ENCODE data around the gene CCND2. TPM values are rescaled to one million over a fixed set of nuclear protein-coding genes. Genes with fewer than 3 reads are reported as not detected.

CCND2 gene
- total RNA-seq, 4 donors from 2014 or later, result 46.4 to 88.8 (median 55.5) TPM

- no peaks in the 10 kb centered on the region for H3K9me3 ChIP-seq
- DNase-seq (ENCODE audit: low spot score in 2 of 2), result no peak
- H3K27me3 ChIP-seq, result no peaks in the 10 kb centered on the region
- peaks cover 5% of the 10 kb centered on the region for H3K36me3 ChIP-seq
- no peak overlapping the region for H3K4me3 ChIP-seq
- WGBS, result 60% methylated on average over 7 of the region's 14 CpGs
- TF ChIP-seq EP300 (IDR thresholded peaks at IDR 0.05), result no peak
- TF ChIP-seq POLR2AphosphoS5 (IDR thresholded peaks at IDR 0.05), result no peak
- no peak for TF ChIP-seq POLR2A (IDR thresholded peaks at IDR 0.05)
- no peak for TF ChIP-seq CTCF (IDR thresholded peaks at IDR 0.05)
- H3K27ac ChIP-seq, result no peak overlapping the region
- peaks cover 12% of the 10 kb centered on the region for H3K4me1 ChIP-seq
Measured at GRCh38 chr12:4308334-4308950, 34.9 kb downstream of the CCND2 start.

GRCh38 chr12:4311776-4312175, 38.2 kb downstream of the CCND2 start:
- 77% methylated on average over 5 of the region's 5 CpGs for WGBS
- Histone ChIP-seq H3K27me3 (no peaks in the 10 kb centered on the region), H3K36me3 (no peaks in the 10 kb centered on the region), H3K27ac (no peak overlapping the region), H3K9me3 (no peaks in the 10 kb centered on the region), H3K4me1 (peaks cover 12% of the 10 kb centered on the region), H3K4me3 (no peak overlapping the region)
- DNase-seq (ENCODE audit: low spot score in 2 of 2), result no peak
- TF ChIP-seq POLR2AphosphoS5 (IDR thresholded peaks at IDR 0.05) (no peak), EP300 (IDR thresholded peaks at IDR 0.05) (no peak), CTCF (IDR thresholded peaks at IDR 0.05) (no peak), POLR2A (IDR thresholded peaks at IDR 0.05) (no peak)

GRCh38 chr12:4312251-4312650, 38.7 kb downstream of the CCND2 start:
- Histone ChIP-seq H3K4me3 (no peak overlapping the region), H3K27ac (no peak overlapping the region), H3K27me3 (no peaks in the 10 kb centered on the region), H3K9me3 (no peaks in the 10 kb centered on the region), H3K36me3 (no peaks in the 10 kb centered on the region), H3K4me1 (peaks cover 12% of the 10 kb centered on the region)
- WGBS, result 70% methylated on average over 2 of the region's 2 CpGs
- no peak for DNase-seq (ENCODE audit: low spot score in 2 of 2)
- TF ChIP-seq POLR2A (IDR thresholded peaks at IDR 0.05) (no peak), EP300 (IDR thresholded peaks at IDR 0.05) (no peak), POLR2AphosphoS5 (IDR thresholded peaks at IDR 0.05) (no peak), CTCF (IDR thresholded peaks at IDR 0.05) (no peak)

- Histone ChIP-seq H3K4me1 (peaks cover 17% of the 10 kb centered on the region), H3K27me3 (no peaks in the 10 kb centered on the region), H3K36me3 (no peaks in the 10 kb centered on the region), H3K9me3 (no peaks in the 10 kb centered on the region), H3K27ac (peak overlapping the region; percentile 69), H3K4me3 (peak overlapping the region; percentile 61)
- no peak for DNase-seq (ENCODE audit: low spot score in 2 of 2)
- TF ChIP-seq POLR2AphosphoS5 (IDR thresholded peaks at IDR 0.05) (no peak), EP300 (IDR thresholded peaks at IDR 0.05) (no peak)
- 0% methylated on average over 10 of the region's 13 CpGs for WGBS
Measured at GRCh38 chr12:4320497-4320852, 46.9 kb downstream of the CCND2 start.

- H3K27me3 ChIP-seq, result no peaks in the 10 kb centered on the region
- peak within 1 kb of the TSS; percentile 69 for H3K27ac ChIP-seq
- H3K4me3 ChIP-seq, result peak within 1 kb of the TSS; percentile 61
- no peaks in the 10 kb centered on the region for H3K36me3 ChIP-seq
- WGBS, result under 1% methylated on average over 25 of the region's 76 CpGs
- TF ChIP-seq POLR2A (IDR thresholded peaks at IDR 0.05), result peak in 1 of 2 donors; percentile 64
- TF ChIP-seq CTCF (IDR thresholded peaks at IDR 0.05), result no peak
- peak in 1 of 3 donors; percentile 52 for TF ChIP-seq POLR2AphosphoS5 (IDR thresholded peaks at IDR 0.05)
- H3K4me1 ChIP-seq, result peaks cover 17% of the 10 kb centered on the region
- DNase-seq (ENCODE audit: low spot score in 2 of 2), result peak; percentile 93 to 95
- H3K9me3 ChIP-seq, result no peaks in the 10 kb centered on the region
Measured at GRCh38 chr12:4320853-4321701, 47.5 kb downstream of the CCND2 start, which contains the start of gene TIGAR. Gene TIGAR, plus strand, starts transcription at chr12:4321213. Its CDS starts 59 bp downstream, at chr12:4321272.
